ENCODE data around the gene SH2D1B. TPM values are rescaled to one million over a fixed set of nuclear protein-coding genes. Genes with fewer than 3 reads are reported as not detected.
"Not testable (repeated sequence)": the region's sequence is repeated elsewhere in the genome, so short reads cannot be mapped to it uniquely, and the experiment has no call there.

Gene SH2D1B, protein sequence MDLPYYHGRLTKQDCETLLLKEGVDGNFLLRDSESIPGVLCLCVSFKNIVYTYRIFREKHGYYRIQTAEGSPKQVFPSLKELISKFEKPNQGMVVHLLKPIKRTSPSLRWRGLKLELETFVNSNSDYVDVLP
- total RNA-seq: 1 to 10 TPM in 1 of 4 donors, under 1 TPM in 3; 0.37 to 1.4 (median 0.81) TPM

- TF ChIP-seq, protein P1, sequence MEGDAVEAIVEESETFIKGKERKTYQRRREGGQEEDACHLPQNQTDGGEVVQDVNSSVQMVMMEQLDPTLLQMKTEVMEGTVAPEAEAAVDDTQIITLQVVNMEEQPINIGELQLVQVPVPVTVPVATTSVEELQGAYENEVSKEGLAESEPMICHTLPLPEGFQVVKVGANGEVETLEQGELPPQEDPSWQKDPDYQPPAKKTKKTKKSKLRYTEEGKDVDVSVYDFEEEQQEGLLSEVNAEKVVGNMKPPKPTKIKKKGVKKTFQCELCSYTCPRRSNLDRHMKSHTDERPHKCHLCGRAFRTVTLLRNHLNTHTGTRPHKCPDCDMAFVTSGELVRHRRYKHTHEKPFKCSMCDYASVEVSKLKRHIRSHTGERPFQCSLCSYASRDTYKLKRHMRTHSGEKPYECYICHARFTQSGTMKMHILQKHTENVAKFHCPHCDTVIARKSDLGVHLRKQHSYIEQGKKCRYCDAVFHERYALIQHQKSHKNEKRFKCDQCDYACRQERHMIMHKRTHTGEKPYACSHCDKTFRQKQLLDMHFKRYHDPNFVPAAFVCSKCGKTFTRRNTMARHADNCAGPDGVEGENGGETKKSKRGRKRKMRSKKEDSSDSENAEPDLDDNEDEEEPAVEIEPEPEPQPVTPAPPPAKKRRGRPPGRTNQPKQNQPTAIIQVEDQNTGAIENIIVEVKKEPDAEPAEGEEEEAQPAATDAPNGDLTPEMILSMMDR (IDR thresholded peaks at IDR 0.05): no peak
- no peak for TF ChIP-seq EP300 (IDR thresholded peaks at IDR 0.05; ENCODE audit: low read depth)
- TF ChIP-seq POLR2AphosphoS5 (IDR thresholded peaks at IDR 0.05): no peak
- TF ChIP-seq POLR2A (IDR thresholded peaks at IDR 0.05): no peak
- intact Hi-C loops (cut with DNase I; ENCODE audit: low total_unique reads) (no loop called here), in situ Hi-C loops (cut with MboI; ENCODE audit: low pct_ligation_motif_present in 1 of 4, low pct_unique_long_range_greater_than_20kb in 1 of 4, low sequenced_read_pairs in 3 of 4) (no loop called here)
- 87% methylated on average over 3 of the region's 3 CpGs; no CpG with 5 or more reads in 1 of the 2 donors for WGBS, 2 donors (ENCODE audit: low coverage in 1 of 2)
- H3K4me1 ChIP-seq: no peaks in the 10 kb centered on the region
- no peaks in the 10 kb centered on the region for H3K9me3 ChIP-seq
- no peaks in the 10 kb centered on the region for H3K36me3 ChIP-seq
- no peak within 1 kb of the TSS for H3K27ac ChIP-seq
- no peak for DNase-seq
- H3K27me3 ChIP-seq: no peaks in the 10 kb centered on the region
- H3K4me3 ChIP-seq: no peak within 1 kb of the TSS
These were observed at the start of gene SH2D1B for GRCh38 chr1:162412002-162412401. SH2D1B (minus strand) TSS chr1:162412136; CDS start chr1:162412016, 120 bp downstream.

GRCh38 chr1:162458236-162458635 lies 46.3 kb upstream of the SH2D1B start:
- WGBS, 2 donors (ENCODE audit: low coverage in 1 of 2): 86 to 98% methylated on average over 5 of the region's 5 CpGs
- Histone ChIP-seq H3K27ac (no peak overlapping the region), H3K4me1 (no peaks in the 10 kb centered on the region), H3K9me3 (no peaks in the 10 kb centered on the region), H3K4me3 (no peak overlapping the region), H3K36me3 (no peaks in the 10 kb centered on the region), H3K27me3 (no peaks in the 10 kb centered on the region)
- DNase-seq: no peak
- TF ChIP-seq, protein P1 (IDR thresholded peaks at IDR 0.05): no peak
- TF ChIP-seq POLR2AphosphoS5 (IDR thresholded peaks at IDR 0.05) (no peak), POLR2A (IDR thresholded peaks at IDR 0.05) (no peak), EP300 (IDR thresholded peaks at IDR 0.05; ENCODE audit: low read depth) (no peak)
- in situ Hi-C loops (cut with MboI; ENCODE audit: low pct_ligation_motif_present in 1 of 4, low pct_unique_long_range_greater_than_20kb in 1 of 4, low sequenced_read_pairs in 3 of 4): no loop called here
- intact Hi-C loops (cut with DNase I; ENCODE audit: low total_unique reads): no loop called here

DNA sequence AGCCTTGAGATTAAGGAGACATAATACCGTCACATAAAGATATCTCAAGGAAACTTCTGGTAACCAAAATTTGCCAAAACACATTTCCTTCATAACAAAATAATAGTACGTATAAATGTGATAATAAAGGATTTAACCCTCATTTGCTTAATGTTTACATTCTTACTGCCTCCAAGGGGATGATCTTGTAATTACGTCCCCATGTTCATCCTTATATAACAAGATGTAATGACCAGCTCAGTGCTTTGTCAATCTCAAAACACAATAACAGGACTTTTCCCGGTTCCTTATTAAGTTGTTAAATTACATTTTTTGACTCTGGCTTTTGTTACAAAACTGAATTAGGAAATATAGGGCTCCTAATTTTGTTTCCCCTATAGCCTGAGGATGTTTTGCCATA lies 44.4 kb upstream of the SH2D1B start:
- DNase-seq: no peak
- Histone ChIP-seq H3K27ac (no peak overlapping the region), H3K9me3 (no peaks in the 10 kb centered on the region), H3K27me3 (no peaks in the 10 kb centered on the region), H3K4me3 (no peak overlapping the region), H3K36me3 (no peaks in the 10 kb centered on the region), H3K4me1 (no peaks in the 10 kb centered on the region)
- in situ Hi-C loops (cut with MboI; ENCODE audit: low pct_ligation_motif_present in 1 of 4, low pct_unique_long_range_greater_than_20kb in 1 of 4, low sequenced_read_pairs in 3 of 4) (no loop called here), intact Hi-C loops (cut with DNase I; ENCODE audit: low total_unique reads) (no loop called here)
- 85 to 89% methylated on average over 4 of the region's 4 CpGs for WGBS, 2 donors (ENCODE audit: low coverage in 1 of 2)
- TF ChIP-seq, protein P1 (IDR thresholded peaks at IDR 0.05): no peak
- TF ChIP-seq POLR2AphosphoS5 (IDR thresholded peaks at IDR 0.05) (no peak), POLR2A (IDR thresholded peaks at IDR 0.05) (no peak), EP300 (IDR thresholded peaks at IDR 0.05; ENCODE audit: low read depth) (no peak)

- H3K27ac ChIP-seq; H3K9me3 ChIP-seq; H3K4me3 ChIP-seq; DNase-seq; H3K36me3 ChIP-seq; H3K4me1 ChIP-seq; in situ Hi-C loops (cut with MboI; ENCODE audit: low pct_ligation_motif_present in 1 of 4, low pct_unique_long_range_greater_than_20kb in 1 of 4, low sequenced_read_pairs in 3 of 4); intact Hi-C loops (cut with DNase I; ENCODE audit: low total_unique reads); H3K27me3 ChIP-seq: not testable (repeated sequence)
- 80 to 85% methylated on average over 1 to 3 of the region's 3 CpGs for WGBS, 2 donors (ENCODE audit: low coverage in 1 of 2)
These were observed 42.4 kb upstream of the SH2D1B start for GRCh38 chr1:162454361-162454760.

DNA sequence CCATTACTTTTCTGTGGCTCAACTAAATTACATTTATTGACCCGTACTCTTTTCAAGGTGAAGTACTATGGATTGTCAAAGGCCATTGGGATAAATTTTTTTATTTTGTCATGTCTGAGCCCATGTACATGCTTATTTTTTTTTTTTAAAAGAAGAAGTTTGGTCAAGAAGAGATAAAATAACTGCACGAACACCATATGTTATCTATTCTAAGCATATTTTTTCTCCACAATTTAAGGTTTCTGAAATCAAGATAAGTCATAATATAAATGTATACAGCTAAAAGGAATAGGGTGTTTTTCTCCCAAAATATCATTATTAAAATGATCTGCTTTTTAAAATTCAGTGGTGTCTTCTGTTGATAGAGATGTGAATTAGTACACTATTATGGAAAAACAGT lies 35.0 kb upstream of the SH2D1B start:
- no peaks in the 10 kb centered on the region for H3K36me3 ChIP-seq
- H3K27me3 ChIP-seq: no peaks in the 10 kb centered on the region
- WGBS, 2 donors (ENCODE audit: low coverage in 1 of 2): 86 to 92% methylated on average over 2 of the region's 2 CpGs
- TF ChIP-seq POLR2A (IDR thresholded peaks at IDR 0.05) (no peak), POLR2AphosphoS5 (IDR thresholded peaks at IDR 0.05) (no peak), EP300 (IDR thresholded peaks at IDR 0.05; ENCODE audit: low read depth) (no peak)
- TF ChIP-seq, protein P1 (IDR thresholded peaks at IDR 0.05): no peak
- H3K4me3 ChIP-seq: no peak overlapping the region
- no peak overlapping the region for H3K27ac ChIP-seq
- intact Hi-C loops (cut with DNase I; ENCODE audit: low total_unique reads): no loop called here
- H3K4me1 ChIP-seq: no peaks in the 10 kb centered on the region
- in situ Hi-C loops (cut with MboI; ENCODE audit: low pct_ligation_motif_present in 1 of 4, low pct_unique_long_range_greater_than_20kb in 1 of 4, low sequenced_read_pairs in 3 of 4): no loop called here
- DNase-seq: no peak
- no peaks in the 10 kb centered on the region for H3K9me3 ChIP-seq
